TTC549 (cell line): ENCODE results near the gene APCDD1.
"Not testable (repeated sequence)": the region's sequence is repeated elsewhere in the genome, so short reads cannot be mapped to it uniquely, and the experiment has no call there.

Experiments used
- FAIRE-seq: peaks from 2 replicates; lab custom pipeline; 2012; peaks lifted over from hg19 to GRCh38; lab: Jason Lieb, UNC

APCDD1 gene

DNA sequence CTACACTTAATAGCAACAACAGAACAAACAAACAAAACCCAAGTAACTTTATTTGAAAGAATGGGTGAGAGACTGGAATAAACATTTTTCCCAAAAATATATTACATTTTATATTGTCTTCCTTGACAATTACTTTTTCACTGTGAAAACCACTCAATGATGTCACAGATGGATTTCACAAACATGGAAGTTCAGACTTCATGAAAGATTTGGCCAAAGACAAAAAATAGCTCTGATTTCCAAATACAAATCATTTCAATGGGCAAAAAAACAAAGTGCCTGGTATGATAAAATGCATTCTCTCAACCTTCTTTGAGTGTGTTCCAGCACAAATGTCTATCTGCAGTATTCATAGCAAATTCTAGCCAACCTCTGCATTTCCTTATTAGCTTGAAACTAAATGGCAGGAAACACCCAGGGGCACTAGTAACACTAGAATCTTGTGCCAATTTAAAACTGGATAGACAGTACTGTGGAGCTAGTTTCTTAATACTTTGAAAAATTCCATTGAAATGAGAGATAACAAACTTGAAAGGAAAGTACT is 42.8 kb downstream of the APCDD1 start:
- FAIRE-seq, result no peak

- no peak for FAIRE-seq
Measured at GRCh38 chr18:10499230-10499629, 44.8 kb downstream of the APCDD1 start.

DNA sequence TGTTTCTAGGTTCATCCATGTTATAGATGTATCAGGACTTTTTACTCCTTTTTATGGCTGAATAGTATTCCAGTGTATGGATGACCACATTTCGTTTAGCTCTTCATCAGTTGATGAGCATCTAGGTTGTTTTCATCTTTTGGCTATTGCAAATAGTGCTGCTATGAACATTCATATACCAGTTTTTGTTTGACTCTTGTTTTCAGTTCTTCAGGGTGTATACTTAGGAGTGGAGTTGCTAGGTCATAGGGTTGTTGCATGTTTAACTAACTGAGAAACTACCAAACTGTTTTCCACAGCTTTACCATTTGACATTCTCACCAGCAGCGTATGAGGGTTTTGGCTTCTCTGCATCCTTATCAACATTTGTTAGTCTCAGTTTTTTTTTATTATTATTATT is 45.6 kb downstream of the APCDD1 start:
- FAIRE-seq, result no peak

DNA sequence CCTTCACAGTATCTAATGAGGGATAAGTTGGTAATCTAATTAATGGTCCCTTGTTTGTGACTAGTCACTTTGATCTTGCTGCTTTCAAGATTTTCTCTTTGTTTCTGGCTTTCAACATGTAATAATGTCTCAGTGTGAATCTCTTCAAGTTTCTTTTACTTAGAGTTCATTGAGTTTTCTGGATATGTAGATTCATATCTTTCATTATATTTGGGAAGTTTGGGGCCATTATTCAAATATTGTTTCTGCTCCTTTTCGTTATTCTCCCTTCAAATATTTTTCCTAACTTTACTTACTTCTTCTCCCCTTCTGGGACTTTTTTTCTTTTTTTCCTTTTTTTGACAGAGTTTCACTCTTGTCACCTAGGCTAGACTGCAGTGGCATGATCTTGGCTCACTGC is 50.3 kb downstream of the APCDD1 start:
- no peak for FAIRE-seq

DNA sequence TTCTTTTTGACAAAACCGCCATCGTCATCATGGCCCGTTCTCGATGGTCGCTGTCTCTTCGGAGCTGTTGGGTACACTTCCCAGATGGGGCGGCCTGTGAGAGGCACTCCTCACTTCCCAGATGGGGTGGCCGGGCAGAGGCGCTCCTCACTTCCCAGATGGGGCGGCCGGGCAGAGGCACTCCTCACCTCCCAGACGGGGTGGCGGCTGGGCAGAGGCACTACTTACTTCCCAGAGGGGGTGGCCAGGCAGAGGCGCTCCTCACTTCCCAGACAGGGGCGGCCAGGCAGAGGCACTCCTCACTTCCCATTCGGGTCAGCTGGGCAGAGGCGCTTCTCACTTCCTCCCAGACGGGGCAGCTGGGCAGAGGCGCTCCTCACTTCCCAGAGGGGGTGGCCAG is 51.5 kb downstream of the APCDD1 start:
- FAIRE-seq, result not testable (repeated sequence)

DNA sequence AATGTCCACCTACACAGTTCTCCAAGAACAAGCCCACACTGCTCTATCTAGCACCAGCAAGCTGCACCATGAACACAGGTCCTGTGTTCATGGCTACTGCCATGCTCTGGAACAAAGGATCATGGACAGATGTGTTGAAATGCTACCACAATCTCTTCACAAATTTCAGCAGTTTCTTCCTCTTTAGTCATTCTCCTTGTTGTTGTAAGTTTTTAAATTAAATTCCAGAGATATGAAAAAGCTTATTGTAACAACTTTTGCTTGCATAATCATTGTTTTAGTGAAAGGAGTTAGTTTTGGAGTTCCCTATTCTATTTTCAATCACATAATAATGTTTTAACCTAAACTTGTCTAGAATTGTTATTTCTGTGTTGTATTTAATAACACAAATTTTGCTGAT is 54.2 kb downstream of the APCDD1 start:
- no peak for FAIRE-seq

GRCh38 chr18:10511236-10511635 is 56.8 kb downstream of the APCDD1 start:
- FAIRE-seq, result no peak

DNA sequence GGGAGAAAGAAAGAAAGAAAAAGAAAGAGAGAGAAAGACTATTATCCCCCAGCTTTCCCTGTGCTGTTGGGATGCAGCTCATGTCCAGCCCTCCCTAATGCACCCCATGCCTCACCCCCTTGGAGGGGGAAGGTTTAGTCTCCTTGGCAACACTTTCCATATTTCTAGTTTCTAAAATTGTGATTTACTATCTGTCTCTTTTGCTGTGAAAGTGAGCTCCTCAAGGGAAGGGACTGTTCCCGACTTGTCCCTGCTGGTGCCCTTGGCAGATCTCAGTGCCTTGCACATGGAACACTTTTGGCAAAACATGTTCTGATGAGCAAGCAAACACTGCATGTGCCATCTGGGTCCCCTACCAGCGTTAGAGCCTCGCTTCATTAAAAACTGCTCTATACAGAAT is 59.6 kb downstream of the APCDD1 start:
- FAIRE-seq, result no peak

DNA sequence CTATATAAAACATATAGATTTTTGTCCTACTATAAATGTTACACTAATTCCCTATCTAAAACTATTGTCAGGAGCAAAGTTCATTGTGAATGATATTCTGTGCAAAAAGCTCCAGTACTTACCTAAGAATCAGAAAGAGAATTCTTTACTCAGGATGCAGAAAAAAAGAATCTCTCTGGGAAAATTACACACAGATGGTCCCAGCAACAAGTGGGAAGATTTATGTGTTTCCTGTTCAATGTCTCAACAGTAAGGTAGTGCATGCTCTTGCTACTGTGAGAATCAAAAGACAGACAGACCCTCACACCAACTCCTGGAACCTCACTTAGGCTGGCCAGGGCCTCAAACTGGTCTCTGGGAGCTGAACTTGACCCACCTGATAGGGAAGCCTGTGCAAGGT is 60.2 kb downstream of the APCDD1 start:
- no peak for FAIRE-seq

GRCh38 chr18:10515456-10515855 is 61.0 kb downstream of the APCDD1 start:
- FAIRE-seq, result no peak

GRCh38 chr18:10516078-10516477 is 61.6 kb downstream of the APCDD1 start:
- no peak for FAIRE-seq

DNA sequence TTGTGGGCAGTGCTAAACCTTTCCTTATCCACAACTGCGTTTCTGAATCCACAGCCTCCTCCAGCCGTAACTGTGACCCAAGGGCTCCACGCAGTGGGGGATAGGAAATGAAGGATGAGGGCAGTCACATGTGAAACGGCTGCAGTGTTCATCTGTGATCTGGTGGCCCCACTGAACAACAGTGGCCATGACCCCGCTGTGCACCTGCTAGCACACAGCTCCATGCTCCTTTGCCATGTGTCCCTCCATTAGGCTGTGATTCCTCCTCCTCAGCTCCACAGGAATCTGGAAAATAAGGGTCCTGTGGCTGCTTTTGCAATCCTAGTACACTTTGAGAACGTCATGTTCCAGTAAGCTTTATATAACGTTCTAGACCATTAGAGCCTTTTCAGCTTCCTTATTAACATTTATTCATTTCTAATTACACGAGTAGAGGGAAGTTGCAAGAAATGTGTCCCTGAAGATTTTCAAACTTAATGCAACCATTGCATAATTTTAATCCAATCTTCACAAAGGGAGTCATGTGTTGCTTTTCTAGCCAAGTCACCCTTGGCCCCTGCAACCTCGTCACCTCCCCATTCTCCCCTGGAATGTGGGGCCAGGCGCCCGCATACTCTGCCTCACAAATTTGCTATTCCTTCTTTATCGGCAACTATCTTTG is 64.3 kb downstream of the APCDD1 start:
- no peak for FAIRE-seq

GRCh38 chr18:10519366-10519765 is 64.9 kb downstream of the APCDD1 start:
- FAIRE-seq, result no peak

- peak; percentile 45 for FAIRE-seq
Measured at GRCh38 chr18:10519999-10520935, 65.8 kb downstream of the APCDD1 start.

- no peak for FAIRE-seq
Measured at GRCh38 chr18:10521566-10521965, 67.1 kb downstream of the APCDD1 start.

DNA sequence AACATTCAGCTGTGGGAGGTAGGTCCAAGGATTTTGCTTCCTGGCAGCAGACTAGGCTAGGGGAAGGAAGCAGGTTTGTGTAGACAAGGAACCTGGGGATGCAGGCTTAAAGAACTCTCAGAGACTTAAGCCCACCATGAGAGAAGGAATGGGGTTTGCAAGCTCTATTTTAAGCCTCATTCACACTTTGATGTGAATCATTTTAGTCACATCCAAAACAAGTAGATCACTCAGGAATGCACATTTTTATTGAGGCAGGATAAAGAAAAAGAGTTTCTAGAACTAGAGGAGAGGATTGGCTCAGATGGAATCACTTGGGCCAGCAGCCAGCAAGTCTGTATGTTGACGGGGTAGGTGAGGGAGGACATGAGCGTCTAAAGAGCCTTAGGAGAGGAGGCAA is 68.1 kb downstream of the APCDD1 start:
- FAIRE-seq, result no peak

- FAIRE-seq, result no peak
Measured at GRCh38 chr18:10523544-10523943, 69.1 kb downstream of the APCDD1 start.

DNA sequence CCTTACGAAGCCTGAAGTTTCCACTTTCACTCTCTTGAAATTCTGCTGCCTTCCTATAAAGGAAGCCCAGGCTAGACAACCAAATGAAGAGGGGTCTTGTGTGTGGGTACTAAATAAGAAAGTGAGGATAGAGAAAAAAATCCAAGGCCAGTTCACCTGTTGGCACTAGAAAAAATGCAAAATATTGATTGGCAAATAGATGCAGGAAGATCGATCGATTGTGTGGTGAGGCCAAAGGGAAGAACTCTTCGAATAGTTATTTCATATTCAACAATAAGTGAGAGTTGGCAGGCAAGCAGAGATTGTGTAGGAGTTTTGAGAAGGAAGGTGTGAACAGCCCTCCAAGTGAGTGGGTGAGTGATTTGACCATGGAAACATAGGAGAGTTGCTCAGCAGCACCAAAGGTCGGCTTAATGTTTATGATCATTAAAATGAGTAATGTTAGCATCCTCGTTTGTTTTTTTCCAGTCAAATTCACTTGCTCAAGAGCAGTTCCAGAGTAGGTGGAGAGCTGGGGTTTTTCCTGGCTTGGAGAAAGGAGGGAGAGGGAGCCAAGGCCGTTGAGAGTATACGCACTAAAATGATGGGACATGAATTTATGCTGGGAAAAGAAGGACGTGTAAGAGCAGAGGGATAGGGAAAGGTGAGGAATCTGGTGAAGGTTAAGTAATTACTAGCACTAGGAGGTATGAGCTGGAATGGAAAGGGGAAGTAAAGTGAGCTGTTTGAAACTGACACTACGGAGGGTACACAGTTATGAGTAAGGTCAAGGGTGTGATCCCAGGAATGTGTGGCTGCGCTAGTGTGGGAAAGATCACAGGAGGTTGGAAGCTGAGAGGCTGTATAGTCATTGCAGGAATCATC is 70.3 kb downstream of the APCDD1 start:
- no peak for FAIRE-seq

GRCh38 chr18:10525371-10525691 is 70.9 kb downstream of the APCDD1 start:
- FAIRE-seq, result no peak

- FAIRE-seq, result peak; percentile 63
Measured at GRCh38 chr18:10525697-10526560, 71.5 kb downstream of the APCDD1 start, which contains the start of gene NAPG. Gene NAPG, plus strand, starts transcription at chr18:10526027. Its CDS starts 76 bp downstream, at chr18:10526103.

GRCh38 chr18:10526561-10526949 is 72.1 kb downstream of the APCDD1 start:
- FAIRE-seq, result no peak
